ENCODE data around the gene GLRX3.

DNA sequence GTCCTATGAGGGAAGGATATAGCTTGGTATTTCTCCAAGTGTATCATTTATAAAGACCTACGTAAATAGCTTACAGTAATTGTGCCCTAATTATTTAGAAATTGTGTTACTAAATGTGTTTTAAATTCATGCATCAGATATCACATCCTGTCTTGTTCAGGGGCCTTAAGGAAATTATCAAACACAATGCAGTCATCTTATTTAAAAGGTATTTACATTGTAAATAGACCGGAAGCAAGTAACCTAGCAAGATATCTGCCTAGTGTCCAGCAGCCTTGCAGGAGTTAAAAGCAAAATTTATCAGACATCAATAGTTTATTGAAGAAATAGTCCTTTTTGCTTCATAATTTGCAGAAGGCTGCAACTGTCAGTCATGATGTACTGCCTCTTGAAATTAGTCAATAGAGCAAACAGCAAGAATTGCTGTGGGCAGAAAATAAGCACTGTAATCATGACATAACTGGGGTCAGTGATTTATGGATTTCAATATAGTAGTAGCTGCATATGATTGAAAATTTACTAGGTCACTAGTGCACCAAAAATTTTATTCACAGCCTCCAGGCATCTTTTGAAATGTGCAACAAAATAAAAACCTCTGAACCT is 23.1 kb downstream of the GLRX3 start:
- TF ChIP-seq, protein P1, sequence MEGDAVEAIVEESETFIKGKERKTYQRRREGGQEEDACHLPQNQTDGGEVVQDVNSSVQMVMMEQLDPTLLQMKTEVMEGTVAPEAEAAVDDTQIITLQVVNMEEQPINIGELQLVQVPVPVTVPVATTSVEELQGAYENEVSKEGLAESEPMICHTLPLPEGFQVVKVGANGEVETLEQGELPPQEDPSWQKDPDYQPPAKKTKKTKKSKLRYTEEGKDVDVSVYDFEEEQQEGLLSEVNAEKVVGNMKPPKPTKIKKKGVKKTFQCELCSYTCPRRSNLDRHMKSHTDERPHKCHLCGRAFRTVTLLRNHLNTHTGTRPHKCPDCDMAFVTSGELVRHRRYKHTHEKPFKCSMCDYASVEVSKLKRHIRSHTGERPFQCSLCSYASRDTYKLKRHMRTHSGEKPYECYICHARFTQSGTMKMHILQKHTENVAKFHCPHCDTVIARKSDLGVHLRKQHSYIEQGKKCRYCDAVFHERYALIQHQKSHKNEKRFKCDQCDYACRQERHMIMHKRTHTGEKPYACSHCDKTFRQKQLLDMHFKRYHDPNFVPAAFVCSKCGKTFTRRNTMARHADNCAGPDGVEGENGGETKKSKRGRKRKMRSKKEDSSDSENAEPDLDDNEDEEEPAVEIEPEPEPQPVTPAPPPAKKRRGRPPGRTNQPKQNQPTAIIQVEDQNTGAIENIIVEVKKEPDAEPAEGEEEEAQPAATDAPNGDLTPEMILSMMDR (IDR thresholded peaks at IDR 0.05; ENCODE audit: insufficient read depth, low read length, poor library complexity, severe bottlenecking) = no peak
- TF ChIP-seq EZH2phosphoT487 (conservative IDR thresholded peaks at IDR 0.05; ENCODE audit: low read length) = no peak
